C4-2B (cell line): ENCODE measurements around the gene GDAP2.

ENCODE experiments used
- H3K27ac ChIP-seq: fragments of 450-650 bp; 2 replicates; pipeline ENCODE4 v1.5.1; 2017
- ZFX ChIP-seq: fragments of 450-650 bp; IDR thresholded peaks from 2 replicates; pipeline ENCODE4 v1.6.1; 2017
- TF ChIP-seq, protein P1 (sequence below): fragments of 450-650 bp; conservative IDR thresholded peaks from 2 replicates; pipeline ENCODE4 v1.5.1; 2017; ENCODE audit warnings: mild to moderate bottlenecking

Gene GDAP2

DNA sequence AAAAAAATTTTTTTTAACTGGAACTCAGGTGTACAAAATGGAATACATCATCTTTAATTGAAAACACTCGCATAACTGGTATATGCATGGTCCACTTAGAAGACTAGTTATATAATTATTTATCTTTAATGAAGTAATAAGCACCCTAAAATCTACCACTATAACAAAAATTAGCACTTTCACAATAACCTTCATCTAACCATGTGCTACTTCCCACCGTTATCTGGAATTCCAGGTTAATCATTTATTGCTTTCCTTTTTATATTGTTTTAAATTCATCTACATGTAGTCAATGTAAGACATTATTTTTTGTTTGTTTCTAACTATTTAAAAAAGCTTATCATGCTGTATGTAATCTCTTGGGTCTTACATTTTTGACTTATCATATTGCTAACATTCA, 39.0 kb downstream of the GDAP2 start:
- no peak overlapping the region for H3K27ac ChIP-seq
- TF ChIP-seq ZFX: no peak
- TF ChIP-seq, protein P1, sequence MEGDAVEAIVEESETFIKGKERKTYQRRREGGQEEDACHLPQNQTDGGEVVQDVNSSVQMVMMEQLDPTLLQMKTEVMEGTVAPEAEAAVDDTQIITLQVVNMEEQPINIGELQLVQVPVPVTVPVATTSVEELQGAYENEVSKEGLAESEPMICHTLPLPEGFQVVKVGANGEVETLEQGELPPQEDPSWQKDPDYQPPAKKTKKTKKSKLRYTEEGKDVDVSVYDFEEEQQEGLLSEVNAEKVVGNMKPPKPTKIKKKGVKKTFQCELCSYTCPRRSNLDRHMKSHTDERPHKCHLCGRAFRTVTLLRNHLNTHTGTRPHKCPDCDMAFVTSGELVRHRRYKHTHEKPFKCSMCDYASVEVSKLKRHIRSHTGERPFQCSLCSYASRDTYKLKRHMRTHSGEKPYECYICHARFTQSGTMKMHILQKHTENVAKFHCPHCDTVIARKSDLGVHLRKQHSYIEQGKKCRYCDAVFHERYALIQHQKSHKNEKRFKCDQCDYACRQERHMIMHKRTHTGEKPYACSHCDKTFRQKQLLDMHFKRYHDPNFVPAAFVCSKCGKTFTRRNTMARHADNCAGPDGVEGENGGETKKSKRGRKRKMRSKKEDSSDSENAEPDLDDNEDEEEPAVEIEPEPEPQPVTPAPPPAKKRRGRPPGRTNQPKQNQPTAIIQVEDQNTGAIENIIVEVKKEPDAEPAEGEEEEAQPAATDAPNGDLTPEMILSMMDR: no peak

DNA sequence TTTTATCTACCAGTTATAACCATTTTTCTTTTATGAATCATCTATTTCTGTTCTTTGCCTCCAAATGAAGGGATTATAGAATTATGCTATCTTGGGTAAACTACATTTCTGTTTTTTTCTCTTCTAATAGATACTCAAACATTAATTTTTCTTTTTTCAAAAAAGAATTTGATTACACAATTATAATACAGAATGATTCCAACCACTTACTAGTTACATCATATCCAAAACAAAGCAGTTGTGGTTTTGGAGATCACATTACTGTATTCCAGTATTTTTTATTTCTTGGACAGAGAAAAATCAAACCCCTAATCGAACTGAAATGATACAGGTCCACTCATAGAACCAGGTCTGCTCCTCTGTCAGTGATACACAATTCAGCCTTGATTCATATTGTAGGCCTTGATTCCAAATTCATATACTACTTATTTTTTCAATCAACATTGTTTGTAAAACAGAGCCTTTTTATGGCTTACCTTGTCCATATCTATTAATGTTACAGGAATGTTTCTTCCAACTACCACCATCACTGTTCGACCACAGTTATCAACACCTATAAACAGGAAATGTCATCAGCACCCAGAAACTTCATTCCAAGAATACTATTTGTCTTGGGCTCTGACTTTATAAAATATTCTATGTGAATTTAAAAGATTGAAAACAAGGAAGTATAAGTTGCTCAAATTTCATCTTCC, 43.2 kb downstream of the GDAP2 start:
- H3K27ac ChIP-seq: no peak overlapping the region

DNA sequence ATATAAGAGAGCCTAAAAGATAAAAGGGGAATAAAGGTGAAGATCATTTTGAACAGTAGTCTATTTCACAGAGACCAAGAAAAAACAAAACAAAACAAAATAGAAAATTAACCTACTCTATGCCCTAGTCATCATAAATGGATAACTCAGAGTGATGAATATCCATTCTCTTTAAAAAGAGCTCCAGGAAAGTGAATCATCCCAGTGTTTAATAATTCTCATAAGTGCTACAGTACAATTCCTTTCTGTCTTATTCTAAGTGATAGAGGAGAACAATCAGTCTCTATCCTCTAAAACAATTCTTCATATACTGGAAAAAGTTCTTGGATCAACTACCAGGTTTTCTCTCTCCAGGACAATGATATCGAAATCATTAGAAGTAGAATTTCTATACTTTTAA, 45.8 kb downstream of the GDAP2 start:
- TF ChIP-seq, protein P1: no peak
- no peak for TF ChIP-seq ZFX
- H3K27ac ChIP-seq: no peak overlapping the region

More for the DNA sequence above, 43.2 kb downstream of the GDAP2 start:
- no peak for TF ChIP-seq ZFX
- TF ChIP-seq, protein P1: no peak

DNA sequence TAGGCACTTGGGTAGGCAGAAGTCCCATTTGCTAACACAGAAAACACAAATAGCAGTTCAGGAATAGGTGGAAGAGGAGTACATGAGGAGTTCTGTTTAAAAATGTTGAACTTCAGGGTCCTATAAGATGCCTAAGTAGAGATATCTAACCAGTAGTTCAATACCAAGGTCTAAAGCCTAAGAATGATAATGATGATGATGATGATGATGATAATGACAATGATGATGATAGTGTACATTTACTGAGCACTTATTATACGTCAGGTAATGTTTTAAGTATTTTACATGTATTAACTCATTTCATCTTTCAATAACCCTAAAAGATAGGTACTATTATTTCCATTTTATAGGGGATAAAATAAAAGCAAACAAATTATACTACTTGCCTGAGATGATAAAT, 50.1 kb downstream of the GDAP2 start:
- no peak overlapping the region for H3K27ac ChIP-seq
- TF ChIP-seq ZFX: no peak
- TF ChIP-seq, protein P1: no peak

DNA sequence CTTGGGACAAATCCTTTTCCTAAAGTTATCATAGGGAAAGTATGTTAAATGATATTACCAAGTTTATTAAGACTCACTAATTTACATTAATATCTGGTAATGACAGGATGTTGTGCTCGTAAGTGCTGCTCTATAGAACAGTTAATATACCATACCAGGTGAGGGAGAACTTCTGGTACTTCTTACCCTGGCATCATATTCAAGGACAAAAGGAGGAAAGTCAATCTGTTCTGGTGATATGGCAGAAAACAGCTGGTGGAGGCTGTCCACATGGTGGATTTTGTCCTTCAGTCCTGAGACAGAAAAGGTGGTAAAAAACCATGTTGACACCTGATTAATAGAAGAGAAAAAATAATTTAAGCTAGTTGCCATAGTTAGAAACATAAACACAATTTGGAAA, 51.6 kb downstream of the GDAP2 start:
- H3K27ac ChIP-seq: no peak overlapping the region
- TF ChIP-seq ZFX: no peak
- TF ChIP-seq, protein P1: no peak

DNA sequence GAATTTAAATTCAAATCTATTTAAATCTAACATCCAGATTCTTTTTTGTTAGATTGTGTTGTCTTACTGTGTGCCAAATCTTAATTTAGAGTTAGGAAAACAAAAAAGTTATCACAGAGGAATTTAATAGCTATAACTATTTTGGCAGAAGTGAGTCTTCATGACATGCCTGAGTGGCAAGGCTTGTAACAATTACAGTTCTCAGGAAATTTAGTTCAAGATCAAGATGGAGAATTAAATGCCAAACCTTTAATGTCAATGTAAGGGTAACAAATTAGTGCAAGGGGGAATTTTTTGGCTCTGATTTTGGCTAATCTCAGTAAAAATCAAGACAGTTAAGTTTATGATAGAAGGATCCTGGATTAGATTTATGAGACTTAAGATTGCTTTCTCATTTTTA, 58.4 kb downstream of the GDAP2 start:
- H3K27ac ChIP-seq: no peak overlapping the region
- TF ChIP-seq ZFX: no peak
- TF ChIP-seq, protein P1: no peak

DNA sequence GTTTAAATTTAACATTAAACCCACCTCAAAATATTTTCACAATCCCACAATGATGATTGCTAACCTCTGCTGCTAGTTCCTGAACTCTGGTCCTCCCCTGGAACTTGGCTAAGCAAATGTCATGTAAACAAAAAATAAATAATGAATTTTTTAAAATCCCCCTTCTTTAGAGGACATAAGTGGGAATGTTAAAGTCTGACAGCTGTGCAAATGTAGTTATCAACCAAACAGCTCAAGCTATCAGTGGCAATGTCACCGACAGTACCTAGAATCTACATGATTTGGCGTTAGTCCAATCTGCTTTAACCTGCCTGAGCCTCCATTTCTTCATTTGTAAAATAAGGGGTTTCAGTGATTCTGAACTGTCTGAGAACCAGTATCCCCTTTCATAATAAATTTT, 67.7 kb downstream of the GDAP2 start:
- TF ChIP-seq, protein P1: no peak
- no peak for TF ChIP-seq ZFX
- H3K27ac ChIP-seq: no peak overlapping the region
